Adrenal gland (tissue), 5 donors: ENCODE data around the gene B4GAT1.

Experiments
- POLR2A ChIP-seq, 2 donors: fragments of 450-650 bp; IDR thresholded peaks; one replicate each; pipeline ENCODE4 v1.6.1; 2017; ENCODE audit warnings: antibody characterized with exemption in 2 of 2, mild to moderate bottlenecking in 2 of 2, moderate library complexity in 1 of 2
- TF ChIP-seq, protein P1 (sequence below), 6 experiments: fragments of 450-650 bp in 4 of 6; fragments of 200-600 bp in 2 of 6; sonication (generic) in 1 of 6; IDR thresholded peaks; 1 replicate in 5 of 6; 2 replicates in 1 of 6; pipeline versions ENCODE4 v1.5.1 to v1.8.0; 2016 to 2021; ENCODE audit warnings: antibody characterized with exemption in 6 of 6, mild to moderate bottlenecking in 2 of 6, moderate library complexity in 1 of 6
- donor health status: DM: no; HTN: no; CAD: no.

GRCh38 chr11:66371627-66372415 lies 24.4 kb upstream of the B4GAT1 start, which contains the start of gene SLC29A2:
- TF ChIP-seq, protein P1, sequence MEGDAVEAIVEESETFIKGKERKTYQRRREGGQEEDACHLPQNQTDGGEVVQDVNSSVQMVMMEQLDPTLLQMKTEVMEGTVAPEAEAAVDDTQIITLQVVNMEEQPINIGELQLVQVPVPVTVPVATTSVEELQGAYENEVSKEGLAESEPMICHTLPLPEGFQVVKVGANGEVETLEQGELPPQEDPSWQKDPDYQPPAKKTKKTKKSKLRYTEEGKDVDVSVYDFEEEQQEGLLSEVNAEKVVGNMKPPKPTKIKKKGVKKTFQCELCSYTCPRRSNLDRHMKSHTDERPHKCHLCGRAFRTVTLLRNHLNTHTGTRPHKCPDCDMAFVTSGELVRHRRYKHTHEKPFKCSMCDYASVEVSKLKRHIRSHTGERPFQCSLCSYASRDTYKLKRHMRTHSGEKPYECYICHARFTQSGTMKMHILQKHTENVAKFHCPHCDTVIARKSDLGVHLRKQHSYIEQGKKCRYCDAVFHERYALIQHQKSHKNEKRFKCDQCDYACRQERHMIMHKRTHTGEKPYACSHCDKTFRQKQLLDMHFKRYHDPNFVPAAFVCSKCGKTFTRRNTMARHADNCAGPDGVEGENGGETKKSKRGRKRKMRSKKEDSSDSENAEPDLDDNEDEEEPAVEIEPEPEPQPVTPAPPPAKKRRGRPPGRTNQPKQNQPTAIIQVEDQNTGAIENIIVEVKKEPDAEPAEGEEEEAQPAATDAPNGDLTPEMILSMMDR (IDR thresholded peaks at IDR 0.05) = no peak
- no peak for TF ChIP-seq POLR2A (IDR thresholded peaks at IDR 0.05)
